K562 (cell line): Measurements from ENCODE around the gene UVRAG. TPM values are rescaled to one million over a fixed set of nuclear protein-coding genes. Genes with fewer than 3 reads are reported as not detected.
A peak's percentile ranks its signal among the peaks of the same experiment; 100 is the strongest.

ENCODE experiments used
- ATAC-seq: fragments of 200-7000 bp; cut with Tn5 transposase; 3 replicates; pipeline ENCODE4 v1.9.1; 2020; ENCODE audit warnings: moderate library complexity
- BruUV-seq: library from RNA; stranded (reverse); fragments of 400-500 nt; replicated peaks from 2 replicates; lab custom pipeline; 2021; lab: Mats Ljungman, UMichigan
- CTCF ChIA-PET: fragments of 300-600 bp; formaldehyde crosslinking; extraction: SDS; loops from one replicate; lab custom pipeline; 2021; ENCODE audit warnings: low intra/inter-chr PET ratio; lab: Yijun Ruan, JAX
- POLR2A ChIA-PET: fragments of 300-600, 350-650 bp; sonication (Branson Sonifier 250); formaldehyde crosslinking; extraction: SDS; loops from one replicate; lab custom pipeline; 2021; ENCODE audit warnings: antibody characterized with exemption, inconsistent platforms; lab: Yijun Ruan, JAX
- DNase-seq, 4 experiments: peaks; one replicate each; pipeline versions ENCODE4 v3.0.0 to v3.0.0-alpha.2; 2011 to 2018; ENCODE audit warnings: low spot score in 3 of 4, mixed read lengths in 3 of 4; ENCODE audit errors: extremely low read depth in 1 of 4
- FAIRE-seq: peaks from 2 replicates; lab custom pipeline; 2011; peaks lifted over from hg19 to GRCh38; lab: Jason Lieb, UNC
- H2AFZ ChIP-seq: 2 replicates; pipeline ENCODE4 v1.6.0; 2011; ENCODE audit warnings: low read depth, low read length, control low read depth, inconsistent platforms
- H3K27ac ChIP-seq: fragments of 200-600 bp; 3 replicates; pipeline ENCODE4 v1.8.0; 2011; ENCODE audit warnings: low read depth, mild to moderate bottlenecking, control low read depth, inconsistent platforms, low read length, moderate library complexity, mixed read lengths; ENCODE audit errors: extremely low read depth
- H3K27me3 ChIP-seq, 2 experiments: fragments of 300-600 bp in 1 of 2; 2 replicates in 1 of 2; 3 replicates in 1 of 2; pipeline versions ENCODE4 v1.6.0 to v1.8.0; 2011; ENCODE audit warnings: inconsistent platforms in 2 of 2, low read length in 2 of 2, mild to moderate bottlenecking in 1 of 2, mixed read lengths in 1 of 2, moderate library complexity in 1 of 2; ENCODE audit not compliant: control insufficient read depth in 2 of 2, insufficient read depth in 2 of 2
- H3K36me3 ChIP-seq: fragments of 300-600 bp; 3 replicates; pipeline ENCODE4 v1.8.0; 2011; ENCODE audit warnings: mild to moderate bottlenecking, low read length, inconsistent platforms; ENCODE audit not compliant: control insufficient read depth, insufficient read depth
- H3K4me1 ChIP-seq, 2 experiments: fragments of 200-600 bp in 1 of 2; replicated peaks in 1 of 2; 2 replicates in 1 of 2; 3 replicates in 1 of 2; pipeline versions ENCODE4 v1.5.1 to v1.8.0; 2011; ENCODE audit warnings: inconsistent platforms in 2 of 2, low read length in 2 of 2, mild to moderate bottlenecking in 1 of 2, mixed read lengths in 1 of 2, moderate library complexity in 1 of 2; ENCODE audit not compliant: control insufficient read depth in 2 of 2, insufficient read depth in 2 of 2
- H3K4me2 ChIP-seq: 2 replicates; pipeline ENCODE4 v1.6.1; 2011; ENCODE audit warnings: low read length, control low read depth, inconsistent platforms, mixed read lengths; ENCODE audit not compliant: insufficient read depth
- H3K4me3 ChIP-seq: fragments of 200-600 bp; sonication (generic), shearing (Covaris generic); 2 replicates; pipeline ENCODE4 v1.5.1; 2016; ENCODE audit warnings: control low read depth, inconsistent platforms
- H3K79me2 ChIP-seq: fragments of 200-600 bp; 3 replicates; pipeline ENCODE4 v1.8.0; 2011; ENCODE audit warnings: low read length, inconsistent platforms; ENCODE audit not compliant: control insufficient read depth, insufficient read depth
- H3K9ac ChIP-seq, 2 experiments: 2 replicates each; pipeline versions ENCODE4 v1.6.0 to v1.6.1; 2011; ENCODE audit warnings: low read depth in 2 of 2, low read length in 2 of 2, control low read depth in 1 of 2, inconsistent platforms in 1 of 2, mild to moderate bottlenecking in 1 of 2, mixed read lengths in 1 of 2; ENCODE audit not compliant: insufficient read depth in 1 of 2
- H3K9me1 ChIP-seq: one replicate; pipeline ENCODE4 v1.6.0; 2011; ENCODE audit warnings: inconsistent platforms, mild to moderate bottlenecking, low read length, moderate library complexity; ENCODE audit not compliant: control insufficient read depth, insufficient read depth
- H3K9me3 ChIP-seq: replicated peaks from 2 replicates; pipeline ENCODE4 v1.5.1; 2011; ENCODE audit warnings: low read depth, low read length, inconsistent platforms; ENCODE audit not compliant: control insufficient read depth, insufficient read depth
- H4K20me1 ChIP-seq: replicated peaks from 2 replicates; pipeline ENCODE4 v1.6.1; 2011; ENCODE audit warnings: low read length, inconsistent platforms, mixed read lengths; ENCODE audit not compliant: control insufficient read depth, insufficient read depth
- ADNP ChIP-seq: fragments of 200-800 bp; sonication (Bioruptor generic); IDR thresholded peaks from 2 replicates; pipeline ENCODE4 v1.6.1; 2016; ENCODE audit warnings: missing genetic modification characterization, missing compliant biosample characterization
- ASH1L ChIP-seq: fragments of 450-650 bp; IDR thresholded peaks from 2 replicates; pipeline ENCODE4 v1.6.1; 2018; ENCODE audit warnings: borderline replicate concordance, mild to moderate bottlenecking, low read depth; ENCODE audit not compliant: partially characterized antibody
- CUX1 ChIP-seq: fragments of 200-800 bp; sonication (Bioruptor generic); IDR thresholded peaks from 2 replicates; pipeline ENCODE4 v1.6.1; 2016; ENCODE audit warnings: missing genetic modification characterization, missing compliant biosample characterization
- CXXC5 ChIP-seq: fragments of 250-450 bp; sonication (Bioruptor Pico); IDR thresholded peaks from 2 replicates; pipeline ENCODE4 v1.8.0; 2022; ENCODE audit warnings: inconsistent platforms, mild to moderate bottlenecking, moderate library complexity
- FOXJ3 ChIP-seq: sonication (generic); formaldehyde crosslinking; IDR thresholded peaks from 2 replicates; pipeline ENCODE4 v1.4.0; 2020; ENCODE audit warnings: mild to moderate bottlenecking, missing genetic modification reagents
- HDGF ChIP-seq: fragments of 450-650 bp; IDR thresholded peaks from 2 replicates; pipeline ENCODE4 v1.6.1; 2016
- RCOR1 ChIP-seq, 2 experiments: IDR thresholded peaks; 2 replicates each; pipeline ENCODE4 v1.6.1; 2012; ENCODE audit warnings: low read depth in 2 of 2, low read length in 2 of 2, borderline replicate concordance in 1 of 2, improper control_type of control experiment in 1 of 2
- SRSF3 ChIP-seq: fragments of 200-400 bp; formaldehyde crosslinking; IDR thresholded peaks from 2 replicates; pipeline ENCODE4 v1.6.1; 2016; ENCODE audit warnings: mild to moderate bottlenecking, low read length, moderate library complexity; ENCODE audit not compliant: insufficient read depth
- TFE3 ChIP-seq: fragments of 450-650 bp; formaldehyde crosslinking; IDR thresholded peaks from 2 replicates; pipeline ENCODE4 v1.4.0; 2020; ENCODE audit warnings: mild to moderate bottlenecking, mixed read lengths
- THRB ChIP-seq: fragments of 450-650 bp; formaldehyde crosslinking; conservative IDR thresholded peaks from 2 replicates; pipeline ENCODE4 v1.4.0; 2022; ENCODE audit warnings: mild to moderate bottlenecking, missing genetic modification characterization
- WGBS: fragments of 100-300 bp; shearing (Covaris generic); methylation state at CpG from one replicate; pipeline ENCODE4 v1.1.6; 2016; ENCODE audit warnings: low coverage, mixed read lengths; ENCODE audit not compliant: insufficient coverage; ENCODE audit errors: missing lambda C conversion rate; 5-methylcytosine and 5-hydroxymethylcytosine counted together
- in situ Hi-C: fragments of 300-500 bp; cut with MboI; formaldehyde crosslinking; loops from 4 replicates; pipeline ENCODE4 v1.15.0; 2018; ENCODE audit warnings: inconsistent platforms, mixed read lengths
- intact Hi-C: fragments of 100-400 bp; cut with micrococcal nuclease; formaldehyde crosslinking; loops from 2 replicates; pipeline ENCODE4 v1.14.2; 2022
- polyA plus RNA-seq, 8 experiments: library from polyadenylated mRNA; depleted of rRNA in 4 of 8; stranded (reverse) in 5 of 8; unstranded in 3 of 8; fragments of >200 nt; fragmentation: Nextera tagmentation in 2 of 8; fragmentation: Illumina TruSeq in 1 of 8; extraction: Ambion mirVana in 2 of 8; extraction: Trizol in 1 of 8; gene quantifications; 2 replicates each; pipeline versions ENCODE4 v1.2.1 to v1.2.3, GENCODE V29; 2011 to 2014; ENCODE audit warnings: inconsistent platforms in 1 of 8, missing spikeins in 1 of 8
- total RNA-seq, 7 experiments: library from RNA; depleted of rRNA in 6 of 7; stranded (reverse); fragments of >200 nt in 6 of 7; fragmentation: Illumina TruSeq in 2 of 7; extraction: Trizol in 2 of 7; gene quantifications; 2 replicates each; pipeline versions ENCODE4 v1.2.1 to v1.2.3, GENCODE V29; 2011 to 2021; ENCODE audit warnings: low replicate concordance in 1 of 7

UVRAG gene
- total and polyA plus RNA-seq, 9 of the 15 experiments (the other 6 are each of a cell fraction or from before 2014, with no cell fraction given): 3.1 to 17.8 (median 12.4) TPM

- TF ChIP-seq SRSF3: no peak
These were observed 342.9 kb downstream of the UVRAG start (continued) for GRCh38 chr11:76157891-76158290.

- no peak overlapping the region for H3K4me3 ChIP-seq
- ATAC-seq (no peak), DNase-seq (no peak), FAIRE-seq (peak; percentile 65)
- WGBS: 32% methylated on average over 23 of the region's 24 CpGs
- H3K9me1 ChIP-seq: no peaks in the 10 kb centered on the region
- BruUV-seq: no TSS peak
- H3K36me3 ChIP-seq: no peaks in the 10 kb centered on the region
- H3K4me1 ChIP-seq: peaks cover 17 to 45% of the 10 kb centered on the region in 2 experiments; a peak in 4 of 5 replicates
- H3K4me2 ChIP-seq: no peak overlapping the region
- H2AFZ ChIP-seq: no peak overlapping the region
- in situ Hi-C loops (no loop called here), intact Hi-C loops (loop anchor here (10.0 kb wide), 1 partner anchor 434 kb away; no protein-coding TSS in a partner anchor)
- peaks cover 4 to 25% of the 10 kb centered on the region in 2 experiments for H3K27me3 ChIP-seq
- ChIA-PET CTCF (no interaction called here), POLR2A (interaction anchor here (0.6 to 1.0 kb wide), 2 partner anchors 19 to 313 kb away, joined by 3 to 4 read pairs; no protein-coding TSS in a partner anchor)
- H3K9me3 ChIP-seq: no peaks in the 10 kb centered on the region
- H3K27ac ChIP-seq: no peak overlapping the region
- peaks cover 3% of the 10 kb centered on the region; the same call in 1 of the 2 replicates for H4K20me1 ChIP-seq
- no peak overlapping the region for H3K9ac ChIP-seq
- no peaks in the 10 kb centered on the region for H3K79me2 ChIP-seq
- no peak for TF ChIP-seq HDGF
- TF ChIP-seq ADNP (tag): 0 out of 2 replicates have a peak, but pooled peaks have one; percentile 52
- no peak for TF ChIP-seq THRB (CRISPR knock-in tag)
- TF ChIP-seq FOXJ3 (CRISPR knock-in tag): no peak
- no peak for TF ChIP-seq TFE3 (CRISPR knock-in tag)
- TF ChIP-seq RCOR1 (IDR thresholded peaks at IDR 0.05; ENCODE audit: borderline replicate concordance in 1 of 2, low read depth in 2 of 2, low read length in 2 of 2): peak in 1 of 2 experiments; percentile 26; a peak in 1 of 4 replicates
- no peak for TF ChIP-seq CUX1 (CRISPR knock-in tag)
- TF ChIP-seq ASH1L: no peak
- TF ChIP-seq CXXC5: no peak
These were observed 343.6 kb downstream of the UVRAG start for GRCh38 chr11:76158394-76159302.
